ENCODE data around the gene CADM2. TPM values are rescaled to one million over a fixed set of nuclear protein-coding genes. Genes with fewer than 3 reads are reported as not detected.

CADM2 gene
- total and polyA plus RNA-seq, 4 donors = 1.3 to 1.8 TPM; not detected in 2

DNA sequence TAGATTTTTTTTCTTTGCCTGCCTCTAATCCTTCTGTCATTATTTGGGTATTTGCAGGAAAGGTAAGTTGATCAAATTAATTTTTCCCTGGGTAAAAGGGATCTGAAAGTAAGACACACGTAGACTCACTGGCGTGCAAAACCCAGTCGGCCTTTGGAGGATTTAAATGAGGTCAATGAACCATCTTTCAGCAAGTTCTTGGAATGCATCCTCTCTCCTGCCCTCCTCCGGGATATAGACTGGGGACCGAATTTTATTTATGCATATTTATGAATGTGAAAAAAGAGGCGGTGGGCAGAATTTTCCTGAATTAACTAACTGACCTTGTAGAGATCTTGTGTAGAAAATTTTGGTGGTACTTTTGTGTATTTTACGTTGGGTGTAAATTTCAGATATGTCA is 2.2 kb downstream of the CADM2 start:
- ATAC-seq (ENCODE audit: low FRiP score) = no peak
- intact Hi-C loops (cut with DNase I) = no loop called here
- DNase-seq = no peak
- Histone ChIP-seq H3K4me1 (ENCODE audit: control insufficient read depth in 1 of 2, insufficient read depth in 2 of 2, low read length in 2 of 2) (no peaks in the 10 kb centered on the region), H3K27me3 (ENCODE audit: control insufficient read depth in 1 of 2, insufficient read depth in 2 of 2, low read length in 1 of 2) (peaks cover 0 to 3% of the 10 kb centered on the region in 2 donors), H3K27ac (ENCODE audit: low read depth in 1 of 2, low read length in 2 of 2) (no peak overlapping the region), H3K36me3 (ENCODE audit: control insufficient read depth in 1 of 2, insufficient read depth in 2 of 2, low read length in 1 of 2) (no peaks in the 10 kb centered on the region), H3K4me3 (ENCODE audit: low read length in 2 of 2) (no peak overlapping the region), H3K9me3 (ENCODE audit: control insufficient read depth, low read length) (no peaks in the 10 kb centered on the region)
- WGBS, 2 donors = 8 to 15% methylated on average over 7 of the region's 7 CpGs

DNA sequence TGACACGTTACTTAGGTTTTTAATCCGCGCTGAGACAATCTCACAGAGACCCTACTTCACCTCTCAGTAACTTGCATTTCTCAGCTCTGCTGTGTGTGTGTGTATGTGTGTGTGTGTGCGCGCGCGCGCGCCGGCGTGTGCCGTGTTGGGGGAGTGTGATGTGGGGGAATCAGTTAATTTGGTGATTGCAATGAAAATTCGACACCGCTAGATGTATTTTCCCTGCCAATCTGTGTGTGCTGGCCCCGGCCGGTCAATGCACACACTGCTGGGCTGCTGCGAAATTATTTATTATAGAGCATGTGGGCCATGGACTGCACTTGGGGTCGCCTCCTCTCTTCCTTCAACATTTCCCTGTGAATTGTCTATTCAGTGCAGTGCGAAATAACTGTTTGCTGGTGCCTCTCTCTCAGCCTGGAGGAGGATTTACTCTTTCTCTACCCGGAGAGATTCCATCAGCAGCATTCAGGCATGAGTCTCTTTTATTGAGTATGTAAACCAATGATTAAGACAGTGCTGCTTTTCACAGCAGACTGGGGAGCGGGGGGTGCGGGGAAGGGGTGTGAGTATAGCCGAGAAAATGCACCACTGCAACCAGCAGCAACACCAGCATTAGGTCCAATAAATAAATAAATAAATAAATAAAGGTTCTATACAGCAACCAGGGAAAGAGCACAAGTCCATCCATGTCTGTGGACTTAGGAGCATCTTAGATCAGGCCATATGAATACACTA is 2.9 kb downstream of the CADM2 start:
- intact Hi-C loops (cut with DNase I) = no loop called here
- H3K4me1 ChIP-seq (ENCODE audit: control insufficient read depth in 1 of 2, insufficient read depth in 2 of 2, low read length in 2 of 2) = no peaks in the 10 kb centered on the region
- H3K4me3 ChIP-seq (ENCODE audit: low read length in 2 of 2) = no peak overlapping the region

GRCh38 chr3:84962415-84962814 is 3.6 kb downstream of the CADM2 start:
- Histone ChIP-seq H3K36me3 (ENCODE audit: control insufficient read depth in 1 of 2, insufficient read depth in 2 of 2, low read length in 1 of 2) (no peaks in the 10 kb centered on the region), H3K27me3 (ENCODE audit: control insufficient read depth in 1 of 2, insufficient read depth in 2 of 2, low read length in 1 of 2) (peaks cover 0 to 3% of the 10 kb centered on the region in 2 donors), H3K4me1 (ENCODE audit: control insufficient read depth in 1 of 2, insufficient read depth in 2 of 2, low read length in 2 of 2) (no peaks in the 10 kb centered on the region), H3K9me3 (ENCODE audit: control insufficient read depth, low read length) (no peaks in the 10 kb centered on the region), H3K4me3 (ENCODE audit: low read length in 2 of 2) (no peak overlapping the region), H3K27ac (ENCODE audit: low read depth in 1 of 2, low read length in 2 of 2) (no peak overlapping the region)
- intact Hi-C loops (cut with DNase I) = no loop called here
- no peak for ATAC-seq (ENCODE audit: low FRiP score)
- 82 to 89% methylated on average over 5 of the region's 5 CpGs for WGBS, 2 donors
- no peak for DNase-seq

More for the DNA sequence above, 2.9 kb downstream of the CADM2 start:
- WGBS, 2 donors = 9 to 21% methylated on average over 23 of the region's 23 CpGs
- Histone ChIP-seq H3K9me3 (ENCODE audit: control insufficient read depth, low read length) (no peaks in the 10 kb centered on the region), H3K27me3 (ENCODE audit: control insufficient read depth in 1 of 2, insufficient read depth in 2 of 2, low read length in 1 of 2) (peaks cover 0 to 3% of the 10 kb centered on the region in 2 donors), H3K27ac (ENCODE audit: low read depth in 1 of 2, low read length in 2 of 2) (no peak overlapping the region), H3K36me3 (ENCODE audit: control insufficient read depth in 1 of 2, insufficient read depth in 2 of 2, low read length in 1 of 2) (no peaks in the 10 kb centered on the region)
- DNase-seq = peak in 1 of 2 donors; percentile 66
- ATAC-seq (ENCODE audit: low FRiP score) = no peak

DNA sequence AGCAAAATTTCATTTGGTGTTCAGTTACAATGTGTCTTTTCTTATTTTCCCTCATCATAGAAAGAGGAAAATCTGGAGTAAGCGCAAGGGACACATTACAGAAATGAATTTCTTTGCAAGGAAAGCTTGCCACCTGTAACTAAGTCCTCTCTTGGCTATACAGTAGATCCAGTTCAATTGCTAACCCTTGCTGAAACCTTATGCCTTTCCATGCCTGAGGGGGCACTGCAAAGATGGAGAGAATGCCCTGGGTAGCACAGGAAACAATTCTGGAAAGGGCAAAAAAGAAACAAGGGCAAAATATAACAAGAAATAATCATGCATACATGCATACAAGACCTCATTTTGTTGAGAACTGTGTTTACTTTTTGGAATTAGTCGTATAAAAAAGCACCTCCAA is 4.3 kb downstream of the CADM2 start:
- peaks cover 0 to 3% of the 10 kb centered on the region in 2 donors for H3K27me3 ChIP-seq (ENCODE audit: control insufficient read depth in 1 of 2, insufficient read depth in 2 of 2, low read length in 1 of 2)
- intact Hi-C loops (cut with DNase I) = no loop called here
- no peaks in the 10 kb centered on the region for H3K4me1 ChIP-seq (ENCODE audit: control insufficient read depth in 1 of 2, insufficient read depth in 2 of 2, low read length in 2 of 2)
- DNase-seq = no peak
- H3K27ac ChIP-seq (ENCODE audit: low read depth in 1 of 2, low read length in 2 of 2) = no peak overlapping the region
- no peak overlapping the region for H3K4me3 ChIP-seq (ENCODE audit: low read length in 2 of 2)
- WGBS, 2 donors = 91 to 92% methylated on average over 2 of the region's 2 CpGs
- ATAC-seq (ENCODE audit: low FRiP score) = no peak
- H3K9me3 ChIP-seq (ENCODE audit: control insufficient read depth, low read length) = no peaks in the 10 kb centered on the region
- no peaks in the 10 kb centered on the region for H3K36me3 ChIP-seq (ENCODE audit: control insufficient read depth in 1 of 2, insufficient read depth in 2 of 2, low read length in 1 of 2)

GRCh38 chr3:84965141-84965540 is 6.4 kb downstream of the CADM2 start:
- Histone ChIP-seq H3K36me3 (ENCODE audit: control insufficient read depth in 1 of 2, insufficient read depth in 2 of 2, low read length in 1 of 2) (no peaks in the 10 kb centered on the region), H3K27ac (ENCODE audit: low read depth in 1 of 2, low read length in 2 of 2) (no peak overlapping the region), H3K4me1 (ENCODE audit: control insufficient read depth in 1 of 2, insufficient read depth in 2 of 2, low read length in 2 of 2) (no peaks in the 10 kb centered on the region), H3K27me3 (ENCODE audit: control insufficient read depth in 1 of 2, insufficient read depth in 2 of 2, low read length in 1 of 2) (peaks cover 0 to 3% of the 10 kb centered on the region in 2 donors), H3K9me3 (ENCODE audit: control insufficient read depth, low read length) (no peaks in the 10 kb centered on the region), H3K4me3 (ENCODE audit: low read length in 2 of 2) (no peak overlapping the region)
- no peak for DNase-seq
- WGBS, 2 donors = 22 to 40% methylated on average over 1 of the region's 1 CpG
- intact Hi-C loops (cut with DNase I) = no loop called here
- no peak for ATAC-seq (ENCODE audit: low FRiP score)

GRCh38 chr3:84967767-84968581 is 9.2 kb downstream of the CADM2 start:
- ATAC-seq (ENCODE audit: low FRiP score) (no peak), DNase-seq (no peak)
- Histone ChIP-seq H3K36me3 (ENCODE audit: control insufficient read depth in 1 of 2, insufficient read depth in 2 of 2, low read length in 1 of 2) (no peaks in the 10 kb centered on the region), H3K4me3 (ENCODE audit: low read length in 2 of 2) (no peak overlapping the region), H3K27me3 (ENCODE audit: control insufficient read depth in 1 of 2, insufficient read depth in 2 of 2, low read length in 1 of 2) (no peaks in the 10 kb centered on the region), H3K9me3 (ENCODE audit: control insufficient read depth, low read length) (no peaks in the 10 kb centered on the region), H3K4me1 (ENCODE audit: control insufficient read depth in 1 of 2, insufficient read depth in 2 of 2, low read length in 2 of 2) (no peaks in the 10 kb centered on the region), H3K27ac (ENCODE audit: low read depth in 1 of 2, low read length in 2 of 2) (no peak overlapping the region)
- intact Hi-C loops (cut with DNase I) = no loop called here
- 20 to 30% methylated on average over 5 of the region's 5 CpGs for WGBS, 2 donors

DNA sequence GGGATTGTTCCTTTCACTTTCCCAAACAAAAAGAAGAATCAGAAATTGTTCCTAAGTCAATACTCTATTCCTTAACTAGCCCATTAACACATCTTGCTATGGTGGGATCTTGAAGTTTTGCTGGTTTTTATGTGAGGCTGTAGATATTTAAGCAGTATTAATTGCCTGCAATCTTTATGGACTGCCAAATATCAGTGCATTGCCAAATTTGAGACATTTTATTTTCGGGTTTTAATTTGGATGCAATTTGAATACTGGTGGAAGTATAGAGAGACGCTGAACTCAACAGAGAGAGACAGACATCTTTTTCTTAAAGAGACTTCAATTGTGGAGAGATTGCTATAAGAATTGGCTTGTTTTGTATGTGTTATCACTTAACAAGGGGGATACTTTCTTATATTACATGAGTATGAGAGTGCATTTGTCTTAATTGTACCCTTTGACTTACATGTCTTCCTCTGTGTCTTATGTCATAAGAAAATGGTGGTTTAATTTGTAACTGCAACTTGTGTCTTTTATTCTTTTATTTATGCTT is 10.0 kb downstream of the CADM2 start:
- H3K27ac ChIP-seq (ENCODE audit: low read depth in 1 of 2, low read length in 2 of 2) = no peak overlapping the region
- H3K9me3 ChIP-seq (ENCODE audit: control insufficient read depth, low read length) = no peaks in the 10 kb centered on the region
- no peak for ATAC-seq (ENCODE audit: low FRiP score)
- no peaks in the 10 kb centered on the region for H3K27me3 ChIP-seq (ENCODE audit: control insufficient read depth in 1 of 2, insufficient read depth in 2 of 2, low read length in 1 of 2)
- 70 to 80% methylated on average over 2 of the region's 2 CpGs for WGBS, 2 donors
- DNase-seq = no peak
- H3K4me1 ChIP-seq (ENCODE audit: control insufficient read depth in 1 of 2, insufficient read depth in 2 of 2, low read length in 2 of 2) = no peaks in the 10 kb centered on the region
- H3K36me3 ChIP-seq (ENCODE audit: control insufficient read depth in 1 of 2, insufficient read depth in 2 of 2, low read length in 1 of 2) = no peaks in the 10 kb centered on the region
- intact Hi-C loops (cut with DNase I) = no loop called here
- H3K4me3 ChIP-seq (ENCODE audit: low read length in 2 of 2) = no peak overlapping the region

DNA sequence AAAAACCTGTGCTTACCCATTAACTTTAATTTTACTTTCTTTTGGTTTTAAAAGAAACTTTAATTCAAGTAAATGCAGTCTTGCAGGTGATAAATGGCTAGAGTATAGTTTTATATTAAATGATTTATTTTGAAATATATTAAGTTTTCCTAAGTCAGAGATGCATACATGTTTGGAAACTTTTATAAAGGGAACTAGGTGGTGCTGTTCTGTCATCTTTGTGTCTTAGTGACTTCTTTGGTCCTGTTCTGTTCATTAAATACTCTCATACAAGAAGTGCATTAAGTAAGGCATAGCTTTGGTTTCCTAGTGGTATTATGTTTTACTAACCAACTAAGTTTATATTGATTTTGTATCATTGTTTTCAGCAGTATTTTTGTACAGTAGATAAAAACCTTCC is 15.6 kb downstream of the CADM2 start:
- H3K36me3 ChIP-seq (ENCODE audit: control insufficient read depth in 1 of 2, insufficient read depth in 2 of 2, low read length in 1 of 2) = no peaks in the 10 kb centered on the region
- no peaks in the 10 kb centered on the region for H3K9me3 ChIP-seq (ENCODE audit: control insufficient read depth, low read length)
- no peak overlapping the region for H3K4me3 ChIP-seq (ENCODE audit: low read length in 2 of 2)
- no peak for DNase-seq
- H3K27me3 ChIP-seq (ENCODE audit: control insufficient read depth in 1 of 2, insufficient read depth in 2 of 2, low read length in 1 of 2) = no peaks in the 10 kb centered on the region
- no peak overlapping the region for H3K27ac ChIP-seq (ENCODE audit: low read depth in 1 of 2, low read length in 2 of 2)
- intact Hi-C loops (cut with DNase I) = no loop called here
- H3K4me1 ChIP-seq (ENCODE audit: control insufficient read depth in 1 of 2, insufficient read depth in 2 of 2, low read length in 2 of 2) = no peaks in the 10 kb centered on the region
- ATAC-seq (ENCODE audit: low FRiP score) = no peak

Measured in aorta (tissue), 5 donors.